ENCODE data around the gene INTS15.
A peak's percentile ranks its signal among the peaks of the same experiment; 100 is the strongest.
"Not testable (repeated sequence)": the region's sequence is repeated elsewhere in the genome, so short reads cannot be mapped to it uniquely, and the experiment has no call there.

The INTS15 gene

DNA sequence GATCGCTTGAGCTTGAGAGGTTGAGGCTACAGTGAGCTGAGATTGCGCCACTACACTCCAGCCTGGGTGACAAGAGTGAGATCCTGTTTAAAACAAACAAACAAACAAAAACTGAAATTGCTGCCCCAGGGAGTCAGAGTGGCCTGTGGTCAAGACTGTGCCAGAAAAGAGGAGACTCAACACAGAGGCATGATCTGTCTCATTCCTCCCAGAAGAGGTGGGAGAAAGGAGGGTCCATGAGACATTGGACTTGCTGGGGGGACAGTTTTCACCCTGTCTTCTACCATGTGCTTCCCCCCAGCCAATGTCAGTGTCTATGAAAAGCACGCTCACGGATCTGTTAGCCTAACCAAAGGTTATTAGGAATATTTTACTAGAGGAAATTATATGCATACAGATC is 28.8 kb downstream of the INTS15 start:
- no peak for DNase-seq (ENCODE audit: low spot score)

DNA sequence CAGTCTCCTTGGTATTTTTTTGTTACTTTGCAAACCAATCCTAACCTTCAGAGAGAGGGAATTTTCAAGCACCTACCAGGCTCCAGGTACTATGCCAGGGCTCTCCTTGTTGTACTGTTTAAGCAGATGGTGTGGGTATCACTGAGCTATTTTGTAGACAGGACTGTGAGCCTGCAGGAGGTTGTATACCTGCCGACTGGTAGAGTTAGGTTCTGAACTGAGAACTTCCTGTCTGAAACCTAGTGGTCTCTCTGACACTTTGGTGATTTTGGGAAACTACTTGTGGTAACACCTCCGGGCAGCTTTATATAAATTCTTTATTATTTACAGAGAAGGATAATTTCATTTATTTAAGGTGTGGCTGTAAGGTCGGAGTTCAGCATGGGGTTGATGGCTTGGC is 30.1 kb downstream of the INTS15 start:
- DNase-seq (ENCODE audit: low spot score): no peak

DNA sequence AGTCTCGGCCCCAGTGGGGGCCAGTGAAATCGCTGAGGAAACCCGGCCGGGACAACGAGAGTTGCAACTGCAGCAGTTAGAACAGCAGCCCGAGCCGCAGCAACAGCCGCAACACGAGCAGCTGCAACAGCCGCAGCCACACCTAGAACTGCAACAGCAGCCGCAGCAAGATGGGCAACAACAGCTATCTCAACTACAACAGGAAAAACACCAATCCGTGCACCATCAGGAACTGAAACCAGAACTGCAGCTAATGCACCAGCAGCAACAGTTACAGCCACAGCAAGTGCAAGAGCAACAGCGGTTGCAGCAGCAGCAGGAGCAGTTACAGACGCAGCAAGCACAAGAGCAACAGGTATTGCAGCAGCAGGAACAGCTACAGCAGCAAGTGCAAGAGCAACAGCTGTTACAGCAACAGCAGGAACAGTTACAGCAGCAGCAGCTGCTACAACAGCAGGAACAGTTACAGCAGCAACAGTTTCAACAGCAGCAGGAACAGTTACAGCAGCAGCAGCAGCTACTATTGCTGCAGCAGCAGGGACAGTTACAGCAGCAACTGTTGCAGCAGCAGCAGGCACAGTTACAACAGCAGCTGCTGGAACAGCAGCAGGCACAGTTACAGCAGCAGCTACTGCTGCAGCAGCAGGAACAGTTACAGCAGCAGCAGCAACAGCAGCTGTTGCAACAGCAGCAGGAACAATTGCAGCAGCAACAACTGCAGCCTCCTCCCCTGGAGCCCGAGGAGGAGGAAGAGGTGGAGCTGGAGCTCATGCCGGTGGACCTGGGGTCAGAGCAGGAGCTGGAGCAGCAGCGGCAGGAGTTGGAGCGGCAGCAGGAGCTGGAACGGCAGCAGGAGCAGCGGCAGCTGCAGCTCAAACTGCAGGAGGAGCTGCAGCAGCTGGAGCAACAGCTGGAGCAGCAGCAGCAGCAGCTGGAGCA is 31.6 kb downstream of the INTS15 start:
- DNase-seq (ENCODE audit: low spot score): no peak

DNA sequence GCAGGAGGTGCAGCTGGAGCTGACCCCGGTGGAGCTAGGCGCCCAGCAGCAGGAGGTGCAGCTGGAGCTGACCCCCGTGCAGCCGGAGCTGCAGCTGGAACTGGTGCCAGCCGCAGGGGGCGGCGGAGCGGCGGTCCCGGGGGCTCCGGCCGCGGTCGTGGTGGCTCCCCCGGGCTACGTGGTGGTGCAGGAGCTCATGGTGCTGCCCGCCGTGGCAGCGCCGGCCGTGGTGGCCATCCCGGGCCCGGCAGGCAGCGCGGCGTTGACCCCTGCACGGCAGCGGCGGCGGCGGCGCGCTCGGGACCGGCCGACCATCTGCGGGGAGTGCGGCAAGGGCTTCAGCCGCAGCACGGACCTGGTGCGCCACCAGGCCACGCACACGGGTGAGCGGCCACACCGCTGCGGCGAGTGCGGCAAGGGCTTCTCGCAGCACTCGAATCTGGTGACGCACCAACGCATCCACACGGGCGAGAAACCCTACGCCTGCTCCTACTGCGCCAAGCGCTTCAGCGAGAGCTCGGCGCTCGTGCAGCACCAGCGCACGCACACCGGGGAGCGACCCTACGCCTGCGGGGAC is 32.4 kb downstream of the INTS15 start:
- DNase-seq (ENCODE audit: low spot score): no peak

DNA sequence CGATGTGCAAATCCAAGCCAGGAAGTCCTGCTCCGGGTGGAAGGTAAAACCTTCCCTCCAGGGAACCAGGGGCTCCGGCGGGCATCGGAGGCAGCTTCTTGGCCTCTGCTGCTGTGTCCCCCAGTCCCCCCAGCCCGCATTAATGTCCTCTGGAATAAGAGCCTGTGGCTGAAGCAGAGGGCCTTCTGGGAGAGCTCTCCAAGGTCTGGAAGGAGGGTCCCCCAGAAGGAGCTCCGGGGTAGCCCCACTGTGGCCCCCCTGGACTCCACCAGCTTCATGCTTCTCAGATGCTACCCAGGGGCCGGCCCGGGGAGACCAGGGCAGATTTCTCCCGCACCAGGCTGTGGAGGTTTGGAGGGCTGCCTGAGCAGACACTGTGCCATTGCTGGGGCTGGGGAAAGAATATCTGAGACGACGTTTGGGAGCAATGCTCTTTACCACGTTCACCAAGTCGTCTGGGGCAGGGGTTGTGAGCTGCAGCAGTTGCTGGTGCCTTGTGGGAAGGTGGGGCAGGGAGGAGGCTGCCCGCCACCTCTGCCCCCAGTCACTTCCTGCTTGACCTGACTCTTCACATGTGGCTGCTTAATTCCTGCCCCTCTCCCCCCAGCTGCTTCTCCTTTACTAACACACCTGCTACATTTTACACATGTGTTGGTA is 33.9 kb downstream of the INTS15 start:
- DNase-seq (ENCODE audit: low spot score): peak; percentile 32

DNA sequence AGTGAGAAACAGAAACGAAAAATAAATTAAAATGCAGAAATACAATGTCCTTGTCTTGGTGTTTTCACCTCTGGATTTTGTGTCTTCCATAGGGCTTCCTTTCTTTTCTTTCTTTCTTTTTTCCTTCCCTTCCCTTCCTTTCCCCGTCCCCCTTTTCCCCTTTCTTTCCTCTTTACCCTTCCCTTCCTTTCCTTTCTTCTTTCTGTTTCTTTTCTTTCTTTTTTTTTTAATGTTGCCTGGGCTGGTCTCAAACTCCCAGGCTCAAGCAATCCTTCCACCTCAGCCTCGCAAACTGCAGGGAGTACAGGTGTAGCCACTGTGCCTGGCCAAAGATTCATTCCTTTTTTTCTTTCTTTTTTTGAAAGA is 34.4 kb downstream of the INTS15 start:
- no peak for DNase-seq (ENCODE audit: low spot score)

DNA sequence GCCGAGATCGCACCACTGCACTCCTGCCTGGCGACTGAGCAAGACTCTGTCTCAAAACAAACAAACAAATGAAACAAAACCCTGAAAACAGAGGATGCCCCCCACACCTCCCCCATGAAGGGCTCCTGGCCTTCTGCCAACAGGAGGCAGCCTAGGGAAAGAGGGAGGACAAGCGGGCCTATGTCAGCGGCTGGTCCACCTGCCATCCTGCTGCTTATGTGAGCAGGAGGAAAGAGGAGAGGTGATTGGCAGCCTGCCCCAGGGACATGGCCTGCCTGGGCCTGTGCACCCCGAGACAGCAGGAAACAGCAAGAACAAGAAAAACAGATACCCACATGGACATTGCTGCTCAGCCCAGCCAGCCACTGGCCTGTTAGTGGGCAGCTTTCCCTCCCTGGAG is 38.2 kb downstream of the INTS15 start:
- no peak for DNase-seq (ENCODE audit: low spot score)

DNA sequence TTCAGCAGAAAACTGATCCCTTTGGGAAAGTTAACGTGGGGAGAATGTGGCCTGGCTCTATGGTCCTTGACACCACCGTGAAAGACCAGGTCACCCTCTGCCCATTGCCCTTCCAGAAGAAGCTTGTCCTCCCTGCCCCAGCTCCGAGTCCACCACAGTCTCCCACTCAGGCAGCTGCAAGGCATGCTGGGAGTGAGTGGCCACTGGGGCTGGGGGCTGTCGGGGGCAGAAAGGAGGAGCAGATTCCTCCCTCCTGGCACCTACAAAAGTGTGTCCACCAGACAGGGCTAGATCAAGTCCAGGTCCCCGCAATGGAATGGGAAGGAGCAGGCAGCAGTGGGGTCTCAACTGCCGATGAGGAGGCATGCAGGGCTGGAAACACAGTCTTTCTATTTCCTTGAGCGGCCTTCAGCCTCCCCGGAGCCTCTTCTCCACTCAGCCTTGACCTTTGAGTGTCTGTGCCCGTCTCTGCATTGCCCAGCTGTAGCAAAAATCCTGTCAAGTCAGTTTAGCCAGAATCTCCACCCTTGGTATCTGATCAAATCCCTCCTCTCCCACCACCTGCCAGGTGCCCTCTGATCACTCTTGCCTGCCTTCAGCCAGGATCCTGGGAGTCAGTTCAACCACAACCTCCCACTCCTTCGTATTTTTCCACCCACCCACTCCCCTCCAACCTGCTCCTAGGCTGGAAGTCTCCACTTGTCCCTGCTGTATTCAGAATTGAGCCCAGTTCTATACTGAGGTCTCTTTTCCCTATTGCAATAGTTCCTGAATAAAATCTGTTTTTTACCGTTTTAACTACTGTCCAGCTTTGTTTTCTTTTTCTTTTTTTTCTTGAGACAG is 40.4 kb downstream of the INTS15 start:
- DNase-seq (ENCODE audit: low spot score): no peak

DNA sequence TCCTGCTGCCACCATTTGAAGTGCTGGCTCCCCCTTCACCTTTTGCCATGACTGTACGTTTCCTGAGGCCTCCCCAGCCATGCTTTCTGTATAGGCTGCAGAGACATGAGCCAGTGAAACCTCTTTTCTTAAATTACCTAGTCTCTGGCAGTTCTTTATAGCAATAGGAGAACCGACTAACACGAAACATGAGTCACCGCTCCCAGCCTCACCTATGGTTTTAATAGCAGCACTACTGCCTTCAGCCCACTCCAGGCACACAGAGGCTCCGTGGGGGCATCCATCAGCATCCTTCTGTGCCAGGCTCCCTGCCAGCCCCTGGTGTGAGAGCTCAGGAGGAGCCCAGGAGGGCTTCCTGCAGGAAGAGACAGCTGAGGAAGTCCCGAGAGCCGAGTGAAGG is 41.8 kb downstream of the INTS15 start:
- DNase-seq (ENCODE audit: low spot score): no peak

DNA sequence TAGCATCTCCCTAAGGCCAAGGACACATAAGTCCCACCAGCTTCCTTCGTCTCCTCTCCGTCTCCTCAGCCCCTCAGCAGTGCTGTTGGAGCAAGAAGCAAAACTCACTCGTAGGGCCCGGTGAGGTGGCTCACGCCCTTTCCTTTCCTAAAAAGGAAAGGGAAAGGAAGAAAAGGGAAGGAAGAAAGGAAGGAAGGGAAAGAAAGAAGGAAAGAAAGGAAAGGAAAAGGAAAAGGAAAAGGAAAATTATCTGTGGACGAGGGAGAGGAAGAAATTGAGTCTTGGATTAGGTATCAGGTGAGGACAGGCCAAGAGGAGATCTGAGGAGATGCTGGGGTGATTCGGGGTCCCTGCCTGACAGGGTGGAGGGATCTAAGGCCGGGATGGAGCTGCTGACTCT is 44.2 kb downstream of the INTS15 start:
- no peak for DNase-seq (ENCODE audit: low spot score)

DNA sequence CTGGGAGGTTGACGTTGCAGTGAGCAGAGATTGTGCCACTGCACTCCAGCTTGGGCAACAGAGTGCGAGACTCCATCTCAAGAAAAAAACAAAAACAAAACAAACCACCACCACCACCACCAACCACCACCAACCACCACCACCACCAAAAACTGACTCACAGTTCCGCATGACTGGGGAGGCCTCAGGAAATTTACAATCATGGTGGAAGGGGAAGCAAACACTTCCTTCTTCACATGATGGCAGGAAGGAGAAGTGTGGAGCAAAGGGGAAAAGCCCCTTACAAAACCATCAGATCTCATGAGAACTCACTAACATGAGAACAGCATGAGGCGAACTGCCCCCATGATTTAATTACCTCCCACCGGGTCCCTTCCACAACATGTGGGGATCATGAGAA is 45.1 kb downstream of the INTS15 start:
- DNase-seq (ENCODE audit: low spot score): not testable (repeated sequence)

DNA sequence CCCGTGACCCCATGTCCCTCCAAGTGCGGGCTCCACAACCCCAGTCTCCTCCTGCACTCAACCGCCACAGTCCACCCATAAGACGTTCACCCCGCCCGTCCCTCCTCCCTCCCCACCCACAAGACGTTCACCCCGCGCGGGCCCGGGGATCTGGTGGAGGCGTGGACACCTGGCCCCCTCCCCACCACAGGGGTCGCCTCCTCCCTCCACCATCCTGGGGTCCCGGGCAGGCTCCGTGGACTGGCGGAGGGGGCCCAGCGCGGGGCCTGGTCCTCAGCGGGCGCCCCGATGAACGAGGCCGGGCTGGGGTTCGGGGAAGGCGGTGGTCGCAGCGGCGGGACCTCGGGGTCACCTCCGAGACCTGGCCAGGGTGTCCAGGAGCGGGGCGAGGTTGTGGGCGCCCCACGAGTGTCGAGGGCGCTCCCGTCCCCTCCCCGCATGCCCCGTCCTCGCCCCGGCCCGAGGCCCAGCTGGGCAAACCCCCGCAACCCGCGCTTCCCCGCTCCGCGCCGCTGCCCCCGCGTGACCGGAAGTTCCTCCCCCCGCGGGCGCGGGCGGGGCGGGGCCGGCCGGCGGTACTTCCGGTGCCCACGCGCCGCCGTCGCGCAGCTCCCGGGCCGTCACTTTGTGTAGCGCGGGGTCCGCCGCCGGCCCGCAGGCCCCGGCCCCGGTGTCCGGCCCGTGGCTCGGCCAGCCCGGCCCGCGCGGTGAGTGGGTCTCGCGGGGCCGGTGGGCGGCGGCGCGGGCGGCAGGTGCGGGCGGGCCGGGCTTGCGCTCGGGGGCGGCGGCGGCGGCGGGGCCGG is 47.1 kb downstream of the INTS15 start, which contains the start of gene ZNF316:
TSS of gene ZNF316 (plus strand) at position 578 of the 803 bp plus-strand sequence. CDS start 5,092 bp downstream, outside the sequence.
- peak; percentile 38 for DNase-seq (ENCODE audit: low spot score)

DNA sequence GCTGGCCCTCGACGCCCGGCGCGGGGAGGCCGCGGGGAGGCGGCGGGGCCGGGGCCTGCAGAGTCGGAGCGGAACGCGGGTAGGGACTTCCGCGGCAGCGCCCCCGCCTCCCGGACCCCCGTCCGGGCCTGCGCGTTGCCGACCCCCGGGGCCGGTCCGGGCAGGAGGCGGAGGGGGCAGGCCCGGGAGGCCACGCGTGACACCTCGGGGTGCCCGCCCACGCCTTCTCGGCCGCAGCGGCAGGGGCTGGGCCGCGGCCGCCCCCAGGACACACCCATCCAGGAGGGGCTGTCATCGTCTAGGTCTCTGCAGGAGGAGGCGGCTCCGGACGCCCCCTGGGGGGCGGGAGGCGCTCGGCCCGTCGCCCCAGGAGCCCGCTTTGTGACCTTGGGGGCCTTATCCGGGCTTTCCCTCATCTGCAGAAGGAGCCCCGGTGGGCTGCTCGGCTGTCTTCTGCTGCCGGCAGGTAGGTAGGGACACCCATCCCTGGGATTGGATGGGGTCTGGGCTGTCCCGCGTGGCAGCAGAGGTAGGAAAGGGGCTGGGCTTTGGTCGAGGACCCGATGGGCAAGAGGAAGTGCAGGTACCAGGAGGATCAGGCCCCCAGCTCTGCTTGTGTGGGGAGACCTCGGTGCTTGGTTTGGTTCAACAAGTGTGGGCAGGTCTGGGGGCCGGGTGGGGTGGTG is 47.9 kb downstream of the INTS15 start:
- peak; percentile 45 for DNase-seq (ENCODE audit: low spot score)

DNA sequence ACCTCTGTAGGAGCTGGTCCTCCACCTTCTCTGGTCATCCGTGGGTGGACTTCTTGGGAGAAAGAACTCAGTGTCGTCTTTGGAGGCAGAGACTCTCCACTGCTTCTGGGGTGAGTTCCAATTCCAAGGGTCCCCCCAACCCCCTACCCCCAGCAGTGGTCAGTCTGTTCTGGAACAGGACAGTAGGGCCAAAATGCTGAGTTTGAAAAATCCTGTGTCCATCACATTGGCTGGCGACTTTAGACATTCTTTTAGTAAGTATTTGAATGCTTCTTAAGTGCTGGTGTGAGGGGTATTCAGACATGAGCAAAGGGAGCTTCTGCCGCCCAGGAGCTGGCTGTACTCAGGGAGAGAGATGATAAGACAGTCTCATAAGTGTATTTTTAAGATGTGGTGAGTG is 49.2 kb downstream of the INTS15 start:
- no peak for DNase-seq (ENCODE audit: low spot score)

DNA sequence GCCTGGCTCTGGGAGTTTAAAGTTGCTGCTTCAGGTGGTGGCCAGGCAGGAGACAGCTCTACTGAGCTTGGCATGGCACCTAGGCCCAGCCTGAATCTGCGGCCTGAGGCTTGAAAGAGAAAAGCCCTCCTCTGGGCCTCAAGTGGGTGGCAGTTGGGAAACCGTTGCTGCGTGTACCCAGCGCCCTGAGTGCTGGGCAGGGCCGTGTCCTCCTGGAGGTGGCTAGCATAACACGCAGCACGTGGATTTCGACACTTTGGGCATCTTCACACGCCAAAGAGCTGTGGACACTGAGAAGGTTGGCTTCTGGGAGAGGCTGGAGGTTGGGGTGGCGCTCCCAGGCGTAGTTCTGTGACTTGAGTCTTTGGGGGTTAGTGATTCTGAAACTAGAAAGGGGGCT is 49.8 kb downstream of the INTS15 start:
- no peak for DNase-seq (ENCODE audit: low spot score)

DNA sequence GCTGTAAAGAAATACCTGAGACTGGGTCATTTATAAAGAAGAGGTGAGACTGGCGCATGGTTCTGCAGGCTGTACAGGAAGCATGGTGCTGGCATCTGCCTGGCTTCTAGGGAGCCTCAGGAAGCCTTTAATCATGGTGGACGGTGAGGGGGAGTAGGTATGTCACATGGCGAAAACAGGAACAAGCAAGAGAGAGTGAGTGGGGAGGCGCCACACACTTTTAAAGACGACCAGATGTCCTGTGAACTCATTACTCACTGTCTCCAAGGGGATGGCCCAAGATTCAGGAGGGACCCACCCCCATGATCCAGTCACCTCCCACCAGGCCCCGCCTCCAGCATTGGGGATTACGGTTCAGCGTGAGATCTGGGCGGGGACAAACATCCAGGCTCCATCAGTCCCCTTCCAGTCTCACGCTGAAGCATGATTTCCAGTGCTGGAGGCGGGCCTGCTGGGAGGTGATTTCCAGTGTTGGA is 50.5 kb downstream of the INTS15 start:
- DNase-seq (ENCODE audit: low spot score): no peak

DNA sequence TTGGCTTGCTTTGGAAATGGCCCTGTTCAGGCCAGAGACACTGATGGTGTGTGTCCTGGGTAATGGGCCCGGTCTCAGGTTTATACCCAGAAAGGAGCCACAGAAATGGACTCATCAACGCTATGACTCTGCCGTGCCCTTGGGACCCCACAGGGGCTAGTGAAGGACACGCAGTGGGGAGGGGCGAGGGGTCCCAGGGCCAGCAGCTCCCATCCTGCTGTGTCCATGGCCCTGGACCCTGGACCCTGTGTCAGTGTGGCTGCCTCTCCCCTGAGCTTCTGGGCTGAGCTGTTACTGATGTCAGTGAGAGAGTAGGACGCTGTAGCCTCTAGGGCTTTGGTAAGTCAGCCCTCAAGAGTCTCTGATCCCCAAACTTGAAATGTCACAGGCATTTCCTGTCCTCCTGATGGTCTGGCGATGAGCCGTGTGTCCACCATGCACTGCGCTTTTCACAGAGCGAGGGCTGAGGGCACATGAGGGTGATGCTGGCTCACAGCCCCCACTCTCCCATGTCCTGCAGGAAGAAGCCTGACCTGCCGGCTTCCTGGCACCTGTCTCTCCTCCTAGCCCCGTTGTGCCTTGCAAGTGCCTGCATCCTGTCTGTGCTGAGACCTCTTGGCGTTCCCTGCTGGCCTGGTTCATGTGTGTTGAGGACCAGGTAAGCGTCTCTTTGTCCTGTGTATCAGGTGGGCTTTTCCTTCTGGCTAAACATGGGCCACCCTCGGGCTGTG is 51.6 kb downstream of the INTS15 start:
- DNase-seq (ENCODE audit: low spot score): no peak

DNA sequence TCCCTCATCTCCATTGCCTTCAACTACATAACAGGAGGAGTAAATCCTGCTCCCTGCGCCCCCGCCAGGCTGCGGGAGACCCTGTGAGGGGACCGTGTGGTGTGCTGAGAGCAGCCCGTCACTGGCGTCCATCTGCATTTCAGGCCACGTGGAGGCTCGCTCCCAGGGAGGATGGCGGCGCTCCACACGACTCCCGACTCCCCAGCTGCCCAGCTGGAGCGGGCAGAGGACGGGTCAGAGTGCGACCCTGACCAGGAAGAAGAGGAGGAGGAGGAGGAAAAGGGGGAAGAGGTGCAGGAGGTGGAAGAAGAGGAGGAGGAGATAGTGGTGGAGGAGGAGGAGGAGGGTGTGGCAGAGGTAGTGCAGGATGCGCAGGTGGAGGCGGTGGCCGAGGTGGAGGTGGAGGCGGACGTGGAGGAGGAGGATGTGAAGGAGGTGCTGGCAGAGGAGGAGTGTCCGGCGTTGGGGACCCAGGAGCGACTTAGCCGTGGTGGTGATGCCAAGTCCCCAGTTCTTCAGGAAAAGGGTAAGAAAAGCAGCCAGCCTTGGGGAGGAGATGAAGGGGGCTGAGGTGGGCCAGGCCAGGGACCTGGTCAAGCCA is 52.5 kb downstream of the INTS15 start:
- no peak for DNase-seq (ENCODE audit: low spot score)

DNA sequence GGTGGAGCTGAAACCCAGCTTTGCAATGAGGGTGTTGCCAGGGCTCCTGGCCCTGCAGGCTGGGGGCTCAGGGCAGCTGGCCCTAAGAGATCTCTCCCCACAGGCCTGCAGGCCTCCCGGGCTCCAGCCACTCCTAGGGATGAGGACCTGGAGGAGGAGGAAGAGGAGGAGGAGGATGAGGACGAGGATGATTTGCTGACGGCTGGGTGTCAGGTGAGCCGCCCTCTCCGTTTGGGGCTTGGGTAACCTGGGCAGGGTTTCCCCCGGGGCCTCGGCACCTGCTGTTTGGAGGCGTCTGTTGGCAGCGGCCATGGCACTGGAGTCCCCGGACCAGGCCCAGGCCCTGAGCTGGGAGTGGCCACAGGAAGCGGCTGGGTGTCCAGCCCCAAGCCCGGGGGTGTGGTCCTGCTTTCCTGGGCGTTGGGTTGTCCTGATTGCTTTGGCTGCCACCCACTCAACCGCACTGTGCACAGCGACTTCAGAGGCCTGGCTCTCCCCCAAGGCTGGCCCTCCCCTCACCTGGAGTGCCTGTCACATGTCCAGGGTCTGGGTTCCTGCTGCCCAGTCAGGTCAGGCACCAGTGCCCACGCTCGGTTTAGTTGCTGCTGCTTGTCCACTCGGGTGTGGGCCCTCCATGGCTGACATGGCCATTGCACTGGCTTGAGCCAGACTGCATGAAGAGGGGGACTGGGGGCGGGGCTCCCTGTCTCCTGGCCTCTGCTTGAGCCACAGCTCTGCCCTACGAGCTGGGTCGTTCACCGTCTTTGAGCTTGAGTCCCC is 53.2 kb downstream of the INTS15 start:
- no peak for DNase-seq (ENCODE audit: low spot score)
